IPS DF 19.7 (cell line): ENCODE results near the gene TIGD2.

Experiments
- DNase-seq: peaks from one replicate; pipeline ENCODE4 v3.0.0-alpha.2; 2013; ENCODE audit warnings: low read depth, low spot score

TIGD2 gene

DNA sequence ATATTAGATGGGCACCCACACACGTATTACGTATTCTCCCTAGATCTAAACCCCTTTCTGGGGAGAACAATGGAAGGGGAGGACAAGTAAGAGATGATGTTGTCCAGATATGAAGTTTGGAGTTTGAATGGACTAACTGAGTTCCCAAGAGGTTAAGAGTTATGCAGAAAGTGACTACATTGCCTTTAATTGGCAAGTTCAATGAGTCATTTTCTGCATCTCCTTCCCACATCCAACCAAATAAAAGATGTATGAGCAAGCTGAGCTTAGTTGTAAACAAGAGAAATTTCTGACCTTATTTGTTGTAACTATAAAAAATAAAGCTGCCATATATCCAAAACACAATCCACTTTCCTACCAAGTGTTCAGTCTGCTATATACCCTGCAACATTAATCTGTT lies 50.5 kb downstream of the TIGD2 start:
- DNase-seq = no peak

DNA sequence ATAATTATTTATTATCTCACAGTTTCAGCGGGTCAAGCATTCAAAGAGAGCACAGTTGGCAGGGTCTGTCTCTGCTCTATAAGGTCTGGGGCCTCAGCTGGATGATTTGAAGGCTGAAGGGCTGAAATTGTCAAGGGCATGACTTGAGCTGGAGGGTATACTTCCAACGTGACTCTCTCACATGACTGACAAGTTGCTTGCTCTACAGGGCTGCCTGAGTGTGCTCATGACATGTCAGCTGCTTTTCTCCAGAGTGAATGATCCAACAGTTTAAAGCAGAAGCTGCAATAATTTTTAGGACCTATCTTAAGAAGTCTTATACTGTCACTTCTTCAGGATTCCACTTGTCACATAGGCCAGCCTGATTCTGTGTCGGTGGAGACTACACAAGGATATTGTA lies 51.2 kb downstream of the TIGD2 start:
- DNase-seq = no peak

DNA sequence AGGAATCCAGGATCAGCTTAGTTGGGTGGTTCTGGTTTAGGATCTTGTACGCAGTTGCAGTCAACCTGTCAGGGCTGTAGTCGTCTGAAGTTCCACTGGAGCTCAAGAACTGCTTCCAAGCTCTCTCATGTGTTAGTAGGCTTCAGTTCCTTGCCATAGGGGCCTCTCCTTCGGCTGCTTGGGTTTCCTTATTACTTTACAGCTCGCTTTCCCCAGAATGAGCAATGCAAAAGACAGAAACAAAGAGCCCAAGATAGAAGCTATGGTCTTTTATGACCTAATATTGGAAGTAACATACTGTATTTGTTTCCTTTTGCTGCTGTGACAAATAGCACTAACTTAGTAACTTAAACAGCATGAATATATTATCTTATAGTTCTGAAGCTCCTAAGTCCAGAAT lies 51.7 kb downstream of the TIGD2 start:
- DNase-seq = no peak

DNA sequence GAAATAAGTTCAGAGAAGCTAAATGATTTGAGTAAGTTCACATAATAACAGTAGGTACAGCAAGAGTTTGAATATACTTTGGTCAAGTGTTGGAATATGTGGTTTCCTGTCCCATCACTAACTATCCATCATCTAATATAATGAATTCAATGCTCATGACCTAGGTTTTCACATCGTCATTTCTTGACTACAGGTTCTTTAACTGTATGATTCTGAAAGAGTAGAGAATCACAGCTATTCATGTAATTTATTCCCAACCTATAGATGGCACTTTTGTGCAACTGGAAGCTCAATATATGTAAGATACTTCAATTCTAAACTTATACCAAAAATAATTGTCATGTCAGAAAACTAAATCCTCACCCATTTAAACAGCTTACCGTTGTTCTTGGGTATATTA lies 53.1 kb downstream of the TIGD2 start:
- no peak for DNase-seq
